Measurements from ENCODE around the gene VOPP1.

GRCh38 chr7:55592492-55592891, 20.2 kb upstream of the VOPP1 start:
- no peak for TF ChIP-seq EZH2 (IDR thresholded peaks at IDR 0.05; ENCODE audit: borderline replicate concordance, control insufficient read depth, low read depth, low read length)
- TF ChIP-seq CTCF (IDR thresholded peaks at IDR 0.05 in 2 of 3, conservative IDR thresholded peaks at IDR 0.05 in 1 of 3; ENCODE audit: control insufficient read depth in 2 of 3, extremely low read depth in 1 of 3, insufficient read depth in 1 of 3, low read depth in 3 of 3, low read length in 3 of 3) = no peak
- no peak for TF ChIP-seq SP1 (IDR thresholded peaks at IDR 0.05; ENCODE audit: low read depth, low read length)
- TF ChIP-seq TCF3 (IDR thresholded peaks at IDR 0.05; ENCODE audit: borderline replicate concordance, insufficient read depth, low read depth, low read length) = no peak
- TF ChIP-seq FOS (IDR thresholded peaks at IDR 0.05; ENCODE audit: borderline replicate concordance, extremely low read depth, insufficient read length) = no peak
- TF ChIP-seq BMI1 (IDR thresholded peaks at IDR 0.05; ENCODE audit: borderline replicate concordance) = no peak
- no peak for TF ChIP-seq POLR2AphosphoS5 (IDR thresholded peaks at IDR 0.05; ENCODE audit: low read length)
- no peak for TF ChIP-seq SIN3A (IDR thresholded peaks at IDR 0.05; ENCODE audit: low read depth, low read length)
- TF ChIP-seq POLR2A (IDR thresholded peaks at IDR 0.05; ENCODE audit: low read depth, low read length) = no peak
- TF ChIP-seq, protein P1, sequence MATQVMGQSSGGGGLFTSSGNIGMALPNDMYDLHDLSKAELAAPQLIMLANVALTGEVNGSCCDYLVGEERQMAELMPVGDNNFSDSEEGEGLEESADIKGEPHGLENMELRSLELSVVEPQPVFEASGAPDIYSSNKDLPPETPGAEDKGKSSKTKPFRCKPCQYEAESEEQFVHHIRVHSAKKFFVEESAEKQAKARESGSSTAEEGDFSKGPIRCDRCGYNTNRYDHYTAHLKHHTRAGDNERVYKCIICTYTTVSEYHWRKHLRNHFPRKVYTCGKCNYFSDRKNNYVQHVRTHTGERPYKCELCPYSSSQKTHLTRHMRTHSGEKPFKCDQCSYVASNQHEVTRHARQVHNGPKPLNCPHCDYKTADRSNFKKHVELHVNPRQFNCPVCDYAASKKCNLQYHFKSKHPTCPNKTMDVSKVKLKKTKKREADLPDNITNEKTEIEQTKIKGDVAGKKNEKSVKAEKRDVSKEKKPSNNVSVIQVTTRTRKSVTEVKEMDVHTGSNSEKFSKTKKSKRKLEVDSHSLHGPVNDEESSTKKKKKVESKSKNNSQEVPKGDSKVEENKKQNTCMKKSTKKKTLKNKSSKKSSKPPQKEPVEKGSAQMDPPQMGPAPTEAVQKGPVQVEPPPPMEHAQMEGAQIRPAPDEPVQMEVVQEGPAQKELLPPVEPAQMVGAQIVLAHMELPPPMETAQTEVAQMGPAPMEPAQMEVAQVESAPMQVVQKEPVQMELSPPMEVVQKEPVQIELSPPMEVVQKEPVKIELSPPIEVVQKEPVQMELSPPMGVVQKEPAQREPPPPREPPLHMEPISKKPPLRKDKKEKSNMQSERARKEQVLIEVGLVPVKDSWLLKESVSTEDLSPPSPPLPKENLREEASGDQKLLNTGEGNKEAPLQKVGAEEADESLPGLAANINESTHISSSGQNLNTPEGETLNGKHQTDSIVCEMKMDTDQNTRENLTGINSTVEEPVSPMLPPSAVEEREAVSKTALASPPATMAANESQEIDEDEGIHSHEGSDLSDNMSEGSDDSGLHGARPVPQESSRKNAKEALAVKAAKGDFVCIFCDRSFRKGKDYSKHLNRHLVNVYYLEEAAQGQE (IDR thresholded peaks at IDR 0.05; ENCODE audit: low read depth, low read length) = no peak
- no peak for TF ChIP-seq NKRF (conservative IDR thresholded peaks at IDR 0.05)
- TF ChIP-seq YY1 (IDR thresholded peaks at IDR 0.05; ENCODE audit: low read depth, low read length) = no peak
